ENCODE data around the gene COPRS. TPM values are rescaled to one million over a fixed set of nuclear protein-coding genes. Genes with fewer than 3 reads are reported as not detected.

Gene COPRS
- total and polyA plus RNA-seq, 2 of the 13 experiments (the other 11 are each of a cell fraction or from before 2014, with no cell fraction given) = 22.7 to 93.8 TPM

Other genes with a start within 250 kb of the COPRS start
- 93.7 and 162 TPM in 2 replicates for gene UTP6, start 42.5 kb upstream of the COPRS start, total RNA-seq (2016; rRNA removed; fragmentation: Illumina TruSeq; extraction: Trizol)
- gene UTP6, start 42.5 kb upstream of the COPRS start, polyA plus RNA-seq (2011; rRNA removed) = 19.6 and 27.3 TPM in 2 replicates
- 11.7 and 30.2 TPM in 2 replicates for gene SUZ12, start 77.8 kb upstream of the COPRS start, total RNA-seq (2016; rRNA removed; fragmentation: Illumina TruSeq; extraction: Trizol)
- 11.8 and 15.6 TPM in 2 replicates for gene SUZ12, start 77.8 kb upstream of the COPRS start, polyA plus RNA-seq (2011; rRNA removed)
- gene LRRC37B, start 148.1 kb upstream of the COPRS start, total RNA-seq (2016; rRNA removed; fragmentation: Illumina TruSeq; extraction: Trizol) = 5.4 and 8.7 TPM in 2 replicates
- gene LRRC37B, start 148.1 kb upstream of the COPRS start, polyA plus RNA-seq (2011; rRNA removed) = 8.8 and 9.7 TPM in 2 replicates

Data from HepG2 (cell line).